ENCODE results near the gene CCDC8.
A peak's percentile ranks its signal among the peaks of the same experiment; 100 is the strongest.

CCDC8 gene

GRCh38 chr19:46391296-46392251, 21.8 kb downstream of the CCDC8 start:
- no peak for ATAC-seq (ENCODE audit: insufficient read depth, low read depth)
- no peaks in the 10 kb centered on the region for H3K9me3 ChIP-seq (ENCODE audit: insufficient read depth, low read length, severe bottlenecking)
- no peak for TF ChIP-seq CTCF (IDR thresholded peaks at IDR 0.05; ENCODE audit: borderline replicate concordance, extremely low read depth, low read length, poor library complexity, severe bottlenecking)
- no peak for TF ChIP-seq EZH2 (IDR thresholded peaks at IDR 0.05; ENCODE audit: borderline replicate concordance, low read depth, low read length, severe bottlenecking)
- no peaks in the 10 kb centered on the region for H3K27me3 ChIP-seq (ENCODE audit: insufficient read depth, low read length, poor library complexity)
- no peak overlapping the region for H3K4me2 ChIP-seq (ENCODE audit: insufficient read depth, low read length)
- H4K20me1 ChIP-seq (ENCODE audit: insufficient read depth, low read length) = peaks cover 19% of the 10 kb centered on the region
- H3K9ac ChIP-seq (ENCODE audit: low read depth, low read length) = no peak overlapping the region
- no peak overlapping the region for H3K4me3 ChIP-seq (ENCODE audit: low read depth in 1 of 2, low read length in 2 of 2)
- H3K79me2 ChIP-seq (ENCODE audit: insufficient read depth, low read length) = no peaks in the 10 kb centered on the region
- H3K4me1 ChIP-seq (ENCODE audit: insufficient read depth, low read length) = no peaks in the 10 kb centered on the region
- no peak for DNase-seq
- peaks cover 56% of the 10 kb centered on the region for H3K36me3 ChIP-seq (ENCODE audit: insufficient read depth, low read length)
- no peak overlapping the region for H3K27ac ChIP-seq (ENCODE audit: low read length)
- no peak overlapping the region for H2AFZ ChIP-seq (ENCODE audit: low read depth, low read length)

GRCh38 chr19:46390866-46391265, 22.5 kb downstream of the CCDC8 start:
- Histone ChIP-seq H3K4me2 (ENCODE audit: insufficient read depth, low read length) (no peak overlapping the region), H3K4me3 (ENCODE audit: low read depth in 1 of 2, low read length in 2 of 2) (no peak overlapping the region), H3K9me3 (ENCODE audit: insufficient read depth, low read length, severe bottlenecking) (no peaks in the 10 kb centered on the region), H3K9ac (ENCODE audit: low read depth, low read length) (no peak overlapping the region), H3K36me3 (ENCODE audit: insufficient read depth, low read length) (peaks cover 61% of the 10 kb centered on the region), H3K27ac (ENCODE audit: low read length) (no peak overlapping the region), H4K20me1 (ENCODE audit: insufficient read depth, low read length) (peaks cover 19% of the 10 kb centered on the region), H3K4me1 (ENCODE audit: insufficient read depth, low read length) (no peaks in the 10 kb centered on the region), H3K79me2 (ENCODE audit: insufficient read depth, low read length) (no peaks in the 10 kb centered on the region), H3K27me3 (ENCODE audit: insufficient read depth, low read length, poor library complexity) (no peaks in the 10 kb centered on the region), H2AFZ (ENCODE audit: low read depth, low read length) (no peak overlapping the region)
- ATAC-seq (ENCODE audit: insufficient read depth, low read depth) (no peak), DNase-seq (no peak)
- no peak for TF ChIP-seq EZH2 (IDR thresholded peaks at IDR 0.05; ENCODE audit: borderline replicate concordance, low read depth, low read length, severe bottlenecking)
- TF ChIP-seq CTCF (IDR thresholded peaks at IDR 0.05; ENCODE audit: borderline replicate concordance, extremely low read depth, low read length, poor library complexity, severe bottlenecking) = no peak

- no peaks in the 10 kb centered on the region for H3K27me3 ChIP-seq (ENCODE audit: insufficient read depth, low read length, poor library complexity)
- H3K27ac ChIP-seq (ENCODE audit: low read length) = no peak overlapping the region
- ATAC-seq (ENCODE audit: insufficient read depth, low read depth) = peak; percentile 36; the same call in 1 of the 3 replicates
- H3K9ac ChIP-seq (ENCODE audit: low read depth, low read length) = no peak overlapping the region
- no peaks in the 10 kb centered on the region for H3K79me2 ChIP-seq (ENCODE audit: insufficient read depth, low read length)
- H3K4me2 ChIP-seq (ENCODE audit: insufficient read depth, low read length) = no peak overlapping the region
- peaks cover 19% of the 10 kb centered on the region for H4K20me1 ChIP-seq (ENCODE audit: insufficient read depth, low read length)
- no peak overlapping the region for H3K4me3 ChIP-seq (ENCODE audit: low read depth in 1 of 2, low read length in 2 of 2)
- no peak overlapping the region for H2AFZ ChIP-seq (ENCODE audit: low read depth, low read length)
- DNase-seq = no peak
- no peaks in the 10 kb centered on the region for H3K4me1 ChIP-seq (ENCODE audit: insufficient read depth, low read length)
- H3K9me3 ChIP-seq (ENCODE audit: insufficient read depth, low read length, severe bottlenecking) = no peaks in the 10 kb centered on the region
- H3K36me3 ChIP-seq (ENCODE audit: insufficient read depth, low read length) = peaks cover 66% of the 10 kb centered on the region
- TF ChIP-seq EZH2 (IDR thresholded peaks at IDR 0.05; ENCODE audit: borderline replicate concordance, low read depth, low read length, severe bottlenecking) (no peak), CTCF (IDR thresholded peaks at IDR 0.05; ENCODE audit: borderline replicate concordance, extremely low read depth, low read length, poor library complexity, severe bottlenecking) (no peak)
Observed at GRCh38 chr19:46390121-46390858, 23.1 kb downstream of the CCDC8 start.

Measured in DND-41 (cell line).